ENCODE results near the gene CDC42BPG.

Gene CDC42BPG

GRCh38 chr11:64892838-64893193, 48.4 kb upstream of the CDC42BPG start:
- Histone ChIP-seq H4K20me1 (ENCODE audit: insufficient read depth, low read length) (no peaks in the 10 kb centered on the region), H3K79me2 (ENCODE audit: low read length) (no peaks in the 10 kb centered on the region), H3K4me3 (ENCODE audit: low read length) (no peak overlapping the region), H3K27me3 (replicated peaks; ENCODE audit: insufficient read depth, low read length) (no peaks in the 10 kb centered on the region), H3K9me2 (replicated peaks; ENCODE audit: insufficient read depth, low read length) (no peaks in the 10 kb centered on the region), H3K36me3 (replicated peaks; ENCODE audit: insufficient read depth, low read length) (no peaks in the 10 kb centered on the region), H3K9ac (ENCODE audit: low read length) (no peak overlapping the region), H3K27ac (ENCODE audit: low read length) (no peak overlapping the region), H3F3A (ENCODE audit: insufficient read depth, low read length) (no peaks in the 10 kb centered on the region), H3K9me3 (replicated peaks; ENCODE audit: insufficient read depth, low read length) (no peaks in the 10 kb centered on the region), H3K4me2 (ENCODE audit: low read depth, low read length) (no peak overlapping the region), H3K4me1 (ENCODE audit: low read length) (0 out of 2 replicates have a peak, but pooled peaks cover 2% of the 10 kb centered on the region), H2AFZ (ENCODE audit: low read length) (no peak overlapping the region)
- TF ChIP-seq EZH2phosphoT487 (IDR thresholded peaks at IDR 0.05; ENCODE audit: low read length) (no peak), CTCF (IDR thresholded peaks at IDR 0.05; ENCODE audit: low read length) (no peak), EZH2 (optimal IDR thresholded peaks at IDR 0.05; ENCODE audit: low read depth, low read length) (no peak)
- DNase-seq = no peak

- Histone ChIP-seq H3K4me2 (ENCODE audit: low read depth, low read length) (no peak overlapping the region), H3K9me3 (replicated peaks; ENCODE audit: insufficient read depth, low read length) (no peaks in the 10 kb centered on the region), H3K9ac (ENCODE audit: low read length) (no peak overlapping the region), H3K27me3 (replicated peaks; ENCODE audit: insufficient read depth, low read length) (no peaks in the 10 kb centered on the region), H3K79me2 (ENCODE audit: low read length) (no peaks in the 10 kb centered on the region), H3K4me1 (ENCODE audit: low read length) (0 out of 2 replicates have a peak, but pooled peaks cover 2% of the 10 kb centered on the region), H3K9me2 (replicated peaks; ENCODE audit: insufficient read depth, low read length) (no peaks in the 10 kb centered on the region), H3K27ac (ENCODE audit: low read length) (no peak overlapping the region), H3K36me3 (replicated peaks; ENCODE audit: insufficient read depth, low read length) (no peaks in the 10 kb centered on the region), H4K20me1 (ENCODE audit: insufficient read depth, low read length) (no peaks in the 10 kb centered on the region), H3F3A (ENCODE audit: insufficient read depth, low read length) (no peaks in the 10 kb centered on the region), H2AFZ (ENCODE audit: low read length) (no peak overlapping the region), H3K4me3 (ENCODE audit: low read length) (no peak overlapping the region)
- no peak for DNase-seq
- TF ChIP-seq EZH2phosphoT487 (IDR thresholded peaks at IDR 0.05; ENCODE audit: low read length) (no peak), EZH2 (optimal IDR thresholded peaks at IDR 0.05; ENCODE audit: low read depth, low read length) (no peak), CTCF (IDR thresholded peaks at IDR 0.05; ENCODE audit: low read length) (no peak)
Measured at GRCh38 chr11:64892411-64892831, 48.0 kb upstream of the CDC42BPG start.

- H3K27ac ChIP-seq (ENCODE audit: low read length) = no peak overlapping the region
- no peak overlapping the region for H3K9ac ChIP-seq (ENCODE audit: low read length)
- H3F3A ChIP-seq (ENCODE audit: insufficient read depth, low read length) = no peaks in the 10 kb centered on the region
- 0 out of 2 replicates have a peak, but pooled peaks cover 2% of the 10 kb centered on the region for H3K4me1 ChIP-seq (ENCODE audit: low read length)
- DNase-seq = no peak
- H4K20me1 ChIP-seq (ENCODE audit: insufficient read depth, low read length) = no peaks in the 10 kb centered on the region
- H3K9me2 ChIP-seq (replicated peaks; ENCODE audit: insufficient read depth, low read length) = no peaks in the 10 kb centered on the region
- H3K4me2 ChIP-seq (ENCODE audit: low read depth, low read length) = no peak overlapping the region
- no peaks in the 10 kb centered on the region for H3K36me3 ChIP-seq (replicated peaks; ENCODE audit: insufficient read depth, low read length)
- no peaks in the 10 kb centered on the region for H3K27me3 ChIP-seq (replicated peaks; ENCODE audit: insufficient read depth, low read length)
- no peak overlapping the region for H2AFZ ChIP-seq (ENCODE audit: low read length)
- H3K9me3 ChIP-seq (replicated peaks; ENCODE audit: insufficient read depth, low read length) = no peaks in the 10 kb centered on the region
- no peaks in the 10 kb centered on the region for H3K79me2 ChIP-seq (ENCODE audit: low read length)
- TF ChIP-seq EZH2 (optimal IDR thresholded peaks at IDR 0.05; ENCODE audit: low read depth, low read length) = no peak
- no peak overlapping the region for H3K4me3 ChIP-seq (ENCODE audit: low read length)
Measured at GRCh38 chr11:64891880-64892279, 47.4 kb upstream of the CDC42BPG start.

- H3K9me3 ChIP-seq (replicated peaks; ENCODE audit: insufficient read depth, low read length) = no peaks in the 10 kb centered on the region
- no peak overlapping the region for H3K9ac ChIP-seq (ENCODE audit: low read length)
- H3K27ac ChIP-seq (ENCODE audit: low read length) = no peak overlapping the region
- no peaks in the 10 kb centered on the region for H4K20me1 ChIP-seq (ENCODE audit: insufficient read depth, low read length)
- 0 out of 2 replicates have a peak, but pooled peaks cover 2% of the 10 kb centered on the region for H3K4me1 ChIP-seq (ENCODE audit: low read length)
- DNase-seq = no peak
- H3F3A ChIP-seq (ENCODE audit: insufficient read depth, low read length) = no peaks in the 10 kb centered on the region
- H2AFZ ChIP-seq (ENCODE audit: low read length) = no peak overlapping the region
- H3K4me2 ChIP-seq (ENCODE audit: low read depth, low read length) = no peak overlapping the region
- H3K27me3 ChIP-seq (replicated peaks; ENCODE audit: insufficient read depth, low read length) = no peaks in the 10 kb centered on the region
- no peak for TF ChIP-seq CTCF (IDR thresholded peaks at IDR 0.05; ENCODE audit: low read length)
- no peak for TF ChIP-seq EZH2phosphoT487 (IDR thresholded peaks at IDR 0.05; ENCODE audit: low read length)
- no peak for TF ChIP-seq EZH2 (optimal IDR thresholded peaks at IDR 0.05; ENCODE audit: low read depth, low read length)
- no peaks in the 10 kb centered on the region for H3K79me2 ChIP-seq (ENCODE audit: low read length)
- no peaks in the 10 kb centered on the region for H3K36me3 ChIP-seq (replicated peaks; ENCODE audit: insufficient read depth, low read length)
- H3K4me3 ChIP-seq (ENCODE audit: low read length) = no peak overlapping the region
- no peaks in the 10 kb centered on the region for H3K9me2 ChIP-seq (replicated peaks; ENCODE audit: insufficient read depth, low read length)
Measured at GRCh38 chr11:64891215-64891848, 46.9 kb upstream of the CDC42BPG start.
